Hematopoietic multipotent progenitor cell treated with erythropoietin and hydrocortisone succinate and interleukin-3 and kit ligand, for 8 days (in vitro differentiated cells): Measurements from ENCODE around the gene UBE2U.

Experiments used
- DNase-seq: peaks from one replicate; pipeline ENCODE4 v3.0.0-alpha.2; 2015

The UBE2U gene

GRCh38 chr1:64295561-64295960 is 92.1 kb downstream of the UBE2U start:
- DNase-seq = no peak

GRCh38 chr1:64296459-64296858 is 93.0 kb downstream of the UBE2U start:
- DNase-seq = no peak

- DNase-seq = no peak
Observed at GRCh38 chr1:64302194-64302593, 98.8 kb downstream of the UBE2U start.

- DNase-seq = no peak
Observed at GRCh38 chr1:64302971-64303370, 99.5 kb downstream of the UBE2U start.

GRCh38 chr1:64304823-64305222 is 101.4 kb downstream of the UBE2U start:
- no peak for DNase-seq

GRCh38 chr1:64308866-64309265 is 105.4 kb downstream of the UBE2U start:
- DNase-seq = no peak

- DNase-seq = no peak
Observed at GRCh38 chr1:64309431-64309831, 106.0 kb downstream of the UBE2U start.

GRCh38 chr1:64310760-64311159 is 107.3 kb downstream of the UBE2U start:
- no peak for DNase-seq

GRCh38 chr1:64312431-64312830 is 109.0 kb downstream of the UBE2U start:
- DNase-seq = no peak

- no peak for DNase-seq
Observed at GRCh38 chr1:64315402-64315801, 112.0 kb downstream of the UBE2U start.
